ENCODE measurements around the gene KRTAP12-2.
"Not testable (repeated sequence)": the region's sequence is repeated elsewhere in the genome, so short reads cannot be mapped to it uniquely, and the experiment has no call there.

Gene KRTAP12-2

DNA sequence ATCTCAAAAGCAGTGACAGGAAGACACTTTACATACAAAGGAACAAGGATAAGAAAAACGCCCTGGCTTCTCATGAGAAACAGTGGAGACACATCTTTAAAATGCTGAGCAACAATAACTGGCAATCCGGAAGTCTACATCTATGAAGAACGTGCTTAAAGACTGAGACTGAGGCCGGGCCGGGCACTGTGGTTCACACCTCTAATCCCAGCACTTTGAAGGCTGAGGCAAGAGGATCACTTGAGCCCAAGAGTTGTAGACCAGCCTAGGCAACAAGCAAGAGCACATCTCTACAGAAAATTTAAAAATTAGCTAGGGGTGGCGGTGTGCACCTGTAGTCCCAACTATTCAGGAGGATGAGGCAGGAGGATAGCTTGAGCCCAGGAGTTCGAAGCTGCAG, 17.4 kb upstream of the KRTAP12-2 start:
- DNase-seq, result no peak

DNA sequence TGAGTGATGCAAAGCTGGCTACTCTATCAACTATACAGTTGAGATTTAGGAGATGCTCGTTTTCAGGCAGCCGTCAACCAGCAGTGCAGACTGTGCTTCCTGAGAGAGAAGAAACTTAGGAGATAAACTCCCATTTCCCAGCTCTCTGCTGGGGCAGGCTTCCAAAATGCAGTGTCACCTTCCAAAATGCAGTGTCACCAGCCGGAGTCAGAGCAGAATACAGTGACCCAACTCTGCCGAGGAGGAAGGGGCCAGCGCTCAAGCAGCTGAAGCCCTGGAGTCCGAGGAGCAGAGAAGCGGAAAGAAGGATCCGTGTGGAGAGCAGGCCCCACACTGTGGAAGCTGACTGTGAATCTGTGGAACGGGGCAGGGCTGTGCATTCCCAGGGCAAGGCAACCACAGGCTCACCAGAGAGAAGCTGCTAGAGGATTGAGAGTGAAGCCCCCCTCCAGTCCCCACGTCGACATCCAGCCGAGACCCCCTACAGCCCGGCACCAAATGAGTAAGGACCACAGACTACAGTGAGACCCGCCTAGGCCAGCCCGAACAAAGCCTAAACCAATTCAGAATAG, 15.9 kb upstream of the KRTAP12-2 start:
- no peak for DNase-seq

- DNase-seq, result no peak
These were observed 15.3 kb upstream of the KRTAP12-2 start, which contains the start of gene KRTAP12-1 for GRCh38 chr21:44681861-44682579. Gene KRTAP12-1 (minus strand): TSS chr21:44682163. CDS start chr21:44682123, 40 bp downstream.

- DNase-seq, result no peak
These were observed 14.4 kb upstream of the KRTAP12-2 start for GRCh38 chr21:44681152-44681551.

- DNase-seq, result no peak
These were observed 11.2 kb upstream of the KRTAP12-2 start for GRCh38 chr21:44677881-44678280.

GRCh38 chr21:44671911-44672310, 5.2 kb upstream of the KRTAP12-2 start:
- no peak for DNase-seq

GRCh38 chr21:44670642-44671432, 4.1 kb upstream of the KRTAP12-2 start:
- no peak for DNase-seq

DNA sequence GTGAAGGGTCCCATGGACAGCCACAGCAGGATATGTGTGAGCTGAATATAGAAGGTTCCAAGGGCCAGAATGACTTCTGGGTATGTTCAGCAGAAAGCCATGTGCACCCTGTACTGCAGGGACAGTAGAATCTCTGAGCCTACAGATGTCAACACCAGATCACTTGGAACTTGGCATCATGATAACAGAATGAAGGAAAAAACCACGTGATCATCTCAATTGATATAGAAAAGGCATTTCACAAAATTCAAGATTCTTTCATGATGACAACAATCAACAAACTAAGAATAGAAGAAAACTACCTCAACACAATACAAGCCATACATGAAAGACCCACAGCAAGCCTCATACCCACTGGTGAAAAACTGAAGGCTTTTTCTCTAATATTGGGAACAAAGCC, 885 bp upstream of the KRTAP12-2 start:
- DNase-seq, result no peak

- no peak for DNase-seq
These were observed 2.0 kb downstream of the KRTAP12-2 start for GRCh38 chr21:44664691-44665090.

- not testable (repeated sequence) for DNase-seq
These were observed 5.2 kb downstream of the KRTAP12-2 start for GRCh38 chr21:44661567-44661966.

DNA sequence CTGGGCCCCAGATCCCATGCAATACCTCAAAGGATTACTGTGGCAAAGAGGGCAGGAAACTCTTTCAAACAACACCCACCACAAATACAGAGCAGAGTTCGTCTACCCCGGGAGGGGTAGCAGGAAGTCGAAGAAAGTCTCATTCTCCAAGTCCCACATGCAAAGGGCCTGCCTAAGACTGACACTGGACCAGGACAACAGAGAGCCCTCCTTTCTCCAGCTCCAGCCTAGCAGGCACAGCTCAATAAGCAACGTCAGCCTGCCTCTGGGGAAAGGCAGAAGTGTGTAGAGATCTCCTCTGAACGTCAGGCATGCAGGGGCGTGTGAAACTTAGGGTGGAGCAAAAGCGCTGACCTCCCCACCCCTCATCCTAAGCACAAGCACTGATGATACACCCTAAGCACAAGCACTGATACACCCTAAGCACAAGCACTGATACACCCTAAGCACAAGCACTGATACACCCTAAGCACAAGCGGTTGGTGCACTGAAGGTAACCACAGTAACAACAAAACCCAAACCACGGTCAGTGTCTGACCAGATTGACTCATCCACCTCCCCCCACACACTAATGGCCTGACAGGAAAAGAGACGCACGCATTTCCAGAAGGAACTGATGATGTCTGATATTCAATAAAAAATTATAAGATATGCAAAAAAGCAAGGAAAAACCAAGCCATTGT, 7.7 kb downstream of the KRTAP12-2 start:
- DNase-seq, result no peak

DNA sequence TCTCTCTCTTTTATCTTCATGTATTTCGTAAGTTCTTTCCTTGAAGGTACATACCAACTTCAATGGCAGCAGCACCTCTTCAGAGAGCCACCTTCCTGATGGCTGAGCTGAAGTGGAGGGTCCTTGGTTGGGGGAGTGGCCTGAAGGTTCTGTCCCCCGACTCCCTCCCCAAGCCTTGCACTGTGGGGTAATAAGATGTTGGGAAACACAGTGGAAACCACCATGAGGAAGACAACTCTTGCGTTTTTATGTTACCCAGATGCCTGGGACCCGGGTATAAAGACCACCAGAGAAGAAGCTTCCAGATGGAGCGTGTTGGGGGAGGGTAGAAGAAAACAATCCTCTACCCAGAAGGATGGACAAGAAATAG, 8.2 kb downstream of the KRTAP12-2 start:
- no peak for DNase-seq

DNA sequence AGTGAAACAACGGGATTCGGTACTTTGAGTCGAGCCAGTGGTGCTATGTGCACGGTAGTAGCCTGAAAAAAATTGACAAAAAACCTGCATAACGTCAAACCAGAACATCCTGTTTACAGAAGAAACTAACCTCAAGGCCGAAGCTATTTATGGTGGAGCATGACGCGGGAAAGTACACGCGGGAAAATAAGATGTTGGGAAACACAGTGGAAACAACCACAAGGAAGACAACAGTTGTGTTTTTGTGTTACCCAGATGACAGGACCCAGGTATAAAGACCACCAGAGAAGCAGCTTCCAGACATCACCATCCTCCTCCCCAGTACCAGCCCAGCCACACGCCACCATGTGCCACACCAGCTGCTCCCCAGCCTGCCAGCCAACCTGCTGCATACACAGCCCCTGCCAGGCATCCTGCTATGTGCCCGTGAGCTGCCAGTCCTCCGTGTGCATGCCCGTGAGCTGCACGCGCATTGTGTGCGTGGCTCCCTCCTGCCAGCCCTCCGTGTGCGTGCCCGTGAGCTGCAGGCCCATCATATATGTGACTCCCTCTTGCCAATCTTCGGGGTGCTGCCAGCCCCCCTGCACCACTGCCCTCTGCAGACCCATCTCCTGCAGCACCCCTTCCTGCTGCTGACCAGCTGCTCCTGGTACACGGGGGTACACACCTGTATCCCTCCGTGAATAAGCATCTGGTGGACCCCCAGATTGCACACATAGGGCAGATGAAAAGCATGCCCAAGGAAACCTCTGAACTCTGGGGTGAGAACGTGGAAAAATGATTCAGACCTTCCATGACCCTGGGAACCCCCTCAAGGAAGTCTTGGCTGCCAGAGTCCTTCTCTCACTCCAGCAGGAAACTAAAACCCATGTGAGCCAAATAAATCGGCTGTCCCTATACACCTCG, 8.8 kb downstream of the KRTAP12-2 start, which contains the start of gene KRTAP12-3:
Gene KRTAP12-3, plus strand, starts transcription at position 298 of the 906 bp plus-strand sequence. Its CDS starts 48 bp downstream, at position 346.
- no peak for DNase-seq

- DNase-seq, result no peak
These were observed 9.9 kb downstream of the KRTAP12-2 start for GRCh38 chr21:44656868-44657267.

DNA sequence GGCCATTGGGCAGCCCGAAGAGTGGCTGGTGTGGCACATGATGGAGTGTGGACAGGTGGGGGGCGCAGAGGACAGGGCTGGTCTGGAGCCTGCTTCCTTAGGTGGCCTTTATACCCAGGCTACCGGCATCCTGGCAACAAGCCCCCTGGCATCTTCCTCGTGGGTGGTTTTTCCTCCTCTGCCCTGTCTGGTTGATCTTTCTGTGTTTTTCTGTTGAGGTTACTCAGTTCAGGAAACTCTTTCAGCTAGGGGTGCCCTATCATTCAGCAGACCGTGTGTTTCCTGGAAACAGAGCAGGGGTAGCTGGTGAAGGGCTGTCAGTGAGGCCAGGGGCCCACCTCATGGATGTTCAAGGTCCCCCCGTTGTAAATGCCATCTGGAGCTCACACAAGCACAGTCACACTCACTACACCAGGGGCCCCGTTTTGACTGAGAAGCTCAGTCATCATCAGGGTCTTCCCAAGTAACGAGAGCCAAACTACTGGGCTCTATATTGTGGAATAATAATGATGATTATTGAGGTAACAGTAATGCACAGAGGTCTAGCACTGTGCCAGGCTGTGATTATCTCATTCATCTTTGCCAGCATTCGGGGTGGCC, 12.1 kb downstream of the KRTAP12-2 start, which contains the start of gene KRTAP12-4:
Gene KRTAP12-4, minus strand, starts transcription at position 84 of the 600 bp plus-strand sequence. Its CDS starts 45 bp downstream, at position 39.
- no peak for DNase-seq

- DNase-seq, result no peak
These were observed 12.8 kb downstream of the KRTAP12-2 start for GRCh38 chr21:44653656-44654575.

- no peak for DNase-seq
These were observed 13.6 kb downstream of the KRTAP12-2 start for GRCh38 chr21:44653123-44653522.

DNA sequence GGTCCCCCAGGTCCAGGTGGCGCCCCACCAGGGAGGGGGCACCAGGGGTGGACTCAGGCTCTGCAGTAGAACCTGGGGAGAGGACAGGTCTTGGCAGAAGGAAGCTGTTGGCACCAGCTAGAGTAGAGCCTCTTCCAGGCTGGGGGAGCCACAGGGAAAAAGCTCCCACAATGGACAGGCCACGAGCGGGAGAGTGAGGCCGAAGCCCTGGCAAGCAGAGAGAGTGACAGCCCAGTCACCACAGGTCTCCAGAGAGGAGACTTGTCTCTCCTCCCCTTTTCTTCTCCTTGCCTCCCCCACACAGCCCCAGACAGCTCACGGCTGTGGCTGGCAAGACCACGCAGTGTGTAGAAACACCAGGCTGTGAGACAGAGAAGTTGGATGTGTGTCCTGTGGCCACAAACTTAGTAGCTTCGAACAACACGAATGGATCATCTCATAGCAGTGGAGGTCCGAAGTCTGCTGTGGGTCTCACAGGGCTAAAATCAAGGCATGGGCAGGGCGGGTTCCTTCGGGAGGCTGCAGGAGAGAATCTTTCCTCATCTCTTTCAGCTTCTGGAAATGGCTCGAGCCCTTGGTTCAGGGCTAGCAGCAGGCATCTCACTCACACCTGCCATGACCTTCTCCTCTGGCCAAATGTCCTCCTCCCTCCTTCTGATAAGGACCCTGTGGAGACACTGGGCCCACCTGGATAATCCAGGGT, 15.6 kb downstream of the KRTAP12-2 start:
- DNase-seq, result no peak

DNA sequence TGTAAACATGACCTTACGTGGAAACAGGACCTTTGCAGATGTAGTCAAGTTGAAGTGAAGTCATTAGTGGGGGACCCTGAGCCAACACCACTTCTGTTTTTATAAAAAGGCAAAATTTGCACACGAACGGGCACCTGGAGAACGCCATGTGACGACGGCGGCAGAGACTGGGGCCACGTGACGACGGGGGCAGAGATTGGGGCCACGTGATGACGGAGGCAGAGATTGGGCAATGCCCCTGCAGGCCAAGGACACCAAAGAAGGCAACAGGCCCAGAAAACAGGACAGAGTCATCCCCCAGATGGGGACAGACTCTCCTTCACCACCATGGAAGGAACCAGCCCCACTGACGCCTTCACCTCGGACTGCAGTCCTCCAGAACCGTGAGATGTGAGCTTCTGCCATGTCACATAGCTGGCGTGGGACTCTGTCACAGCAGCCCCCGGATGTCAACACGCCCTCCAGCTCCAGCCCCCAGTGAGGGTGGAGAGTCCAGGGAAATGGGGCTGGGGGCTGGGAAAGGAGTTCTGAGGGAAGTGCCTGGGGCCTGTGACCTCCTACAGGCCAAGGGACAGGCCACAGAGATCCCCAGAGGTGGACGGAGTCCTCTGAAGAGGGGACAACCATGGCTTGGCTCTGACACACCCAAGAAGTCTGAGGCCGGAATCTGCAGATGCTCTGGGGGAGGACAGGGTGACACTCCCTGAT, 16.3 kb downstream of the KRTAP12-2 start:
- no peak for DNase-seq
